HG03066 (cell line): ENCODE measurements around the gene PRDM16.

Experiments
- ATAC-seq: cut with Tn5 transposase; IDR thresholded peaks from one replicate; pipeline ENCODE4 v1.9.1; 2021; ENCODE audit warnings: low read depth; ENCODE audit not compliant: unreplicated experiment

The PRDM16 gene

DNA sequence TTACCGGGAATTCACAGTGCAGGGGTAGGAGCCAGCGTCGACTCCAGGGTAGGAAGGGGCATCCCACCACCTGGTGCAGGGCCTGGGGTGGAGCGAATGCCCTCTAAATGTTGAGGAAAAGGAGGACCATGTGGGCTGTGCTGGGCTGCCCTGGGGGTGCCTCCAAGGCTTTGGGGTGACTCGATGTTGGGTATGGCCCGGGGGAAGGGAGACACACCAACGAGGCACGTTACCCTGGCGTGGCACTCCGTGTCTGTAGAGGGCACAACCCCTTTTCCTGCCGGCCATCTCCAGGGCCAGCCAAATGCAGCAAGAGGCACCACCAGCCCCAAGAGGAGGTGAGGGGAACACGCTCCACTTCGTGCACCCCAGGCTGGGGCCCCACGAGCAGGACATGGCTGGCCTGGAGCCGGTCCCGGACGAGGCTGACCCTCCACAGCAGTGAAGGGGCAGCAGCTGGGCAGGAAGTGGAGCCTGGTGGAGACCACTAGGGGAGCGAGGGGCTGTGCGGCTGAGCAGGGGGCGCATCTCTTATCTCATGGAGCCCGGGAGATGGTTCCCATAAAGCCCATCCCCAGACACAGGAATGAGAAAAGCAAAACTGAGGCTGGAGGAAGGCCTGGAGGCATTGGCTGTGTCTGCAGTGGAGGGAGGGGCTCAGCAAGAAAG lies 36.5 kb upstream of the PRDM16 start:
- no peak for ATAC-seq

DNA sequence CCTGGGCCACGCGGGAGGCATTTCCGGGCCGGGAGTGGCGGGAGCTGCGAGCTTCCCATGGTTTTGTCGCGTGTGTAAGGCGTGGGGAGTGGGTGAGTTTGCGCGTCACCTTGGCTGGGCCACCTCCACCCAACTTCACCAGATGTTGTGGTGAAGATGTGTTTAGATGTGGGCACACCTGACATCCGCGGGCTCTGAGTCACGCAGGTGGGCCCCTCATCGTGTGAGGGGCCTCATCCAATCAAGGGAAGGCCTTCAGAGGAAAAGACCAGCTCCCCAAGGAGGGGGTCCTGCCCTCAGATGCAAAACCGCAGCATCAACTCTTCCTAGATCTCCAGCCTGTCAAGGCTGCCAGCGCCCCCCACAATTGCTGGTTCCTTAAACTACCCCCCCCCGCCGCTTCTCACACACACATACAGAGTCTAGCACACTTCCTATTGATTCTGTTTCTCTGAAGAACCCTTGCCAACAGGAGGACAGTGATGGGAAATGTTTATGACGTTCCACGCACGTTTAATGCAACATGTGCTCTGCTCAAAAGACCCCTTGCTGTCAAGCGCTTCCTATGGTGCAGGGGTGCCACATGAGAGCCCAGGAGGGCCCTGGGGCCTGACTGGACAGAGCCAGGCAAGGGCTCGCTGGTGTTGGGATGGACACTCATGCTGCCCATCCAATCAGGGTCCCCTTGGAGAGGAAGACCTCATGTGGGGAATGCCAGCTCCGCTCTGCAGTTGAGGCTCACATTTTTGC lies 35.8 kb upstream of the PRDM16 start:
- ATAC-seq: no peak

- no peak for ATAC-seq
Observed at GRCh38 chr1:3033790-3034090, 35.3 kb upstream of the PRDM16 start.

DNA sequence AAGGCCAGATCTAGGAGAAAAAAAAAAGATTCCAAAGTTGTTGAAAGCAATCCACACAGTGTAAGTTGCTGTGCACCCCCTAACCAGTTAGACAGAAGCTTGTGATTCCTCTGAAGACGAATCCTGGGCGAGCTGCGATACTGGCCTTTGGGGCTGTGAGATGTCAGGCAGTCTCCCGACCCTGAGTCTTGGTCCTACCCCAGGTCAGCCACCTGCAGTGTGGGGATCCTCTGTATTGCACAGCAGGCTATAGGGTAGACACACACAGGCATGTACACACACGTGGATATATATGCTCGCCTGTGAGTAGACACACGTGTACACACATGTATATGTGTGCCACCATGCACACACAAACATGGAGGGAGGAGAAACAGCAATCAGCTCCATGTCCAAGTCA lies 34.8 kb upstream of the PRDM16 start:
- ATAC-seq: no peak

GRCh38 chr1:3034728-3035562 lies 34.1 kb upstream of the PRDM16 start:
- ATAC-seq: no peak

GRCh38 chr1:3035563-3036446 lies 33.2 kb upstream of the PRDM16 start:
- no peak for ATAC-seq

DNA sequence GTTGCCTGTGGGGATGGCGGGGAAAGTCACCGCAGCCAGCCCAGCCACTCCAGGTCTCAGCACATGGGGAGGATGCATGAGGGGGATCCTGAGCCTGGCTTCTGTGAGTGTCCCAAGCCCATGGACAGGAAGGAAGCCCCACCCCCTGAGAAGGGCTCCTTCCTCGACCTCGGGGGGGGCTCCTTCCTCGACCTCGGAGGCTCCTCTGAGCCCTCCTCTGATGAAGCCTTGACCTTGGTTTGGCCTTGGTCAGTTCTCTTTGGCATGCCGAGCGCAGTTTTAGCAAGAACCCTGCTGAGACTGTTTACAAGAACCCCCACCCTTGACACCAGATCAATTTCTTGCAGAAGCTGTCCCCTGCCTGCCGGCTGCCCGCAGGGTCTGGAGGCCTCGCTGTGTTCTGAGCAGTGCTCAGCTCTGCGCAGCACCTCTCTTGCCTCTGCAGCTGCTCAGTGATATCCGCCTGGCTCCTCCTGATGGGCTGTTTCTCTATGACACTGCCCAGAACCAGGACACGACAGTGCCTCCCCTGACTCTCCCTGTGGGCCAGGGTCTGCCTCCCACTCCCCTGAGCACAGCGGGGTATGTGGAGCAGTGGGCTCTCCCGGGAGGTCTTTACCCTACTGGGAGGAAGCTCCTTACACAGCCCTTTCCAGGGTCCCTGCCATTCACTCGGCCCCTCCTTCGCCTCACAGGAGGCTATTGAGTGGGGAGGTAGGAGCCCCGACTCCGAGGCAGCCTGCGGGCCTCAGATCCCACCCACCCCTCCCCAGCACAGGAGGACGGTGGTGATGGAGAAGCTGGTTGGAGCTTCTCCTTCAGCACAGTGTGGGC lies 32.3 kb upstream of the PRDM16 start:
- ATAC-seq: no peak

DNA sequence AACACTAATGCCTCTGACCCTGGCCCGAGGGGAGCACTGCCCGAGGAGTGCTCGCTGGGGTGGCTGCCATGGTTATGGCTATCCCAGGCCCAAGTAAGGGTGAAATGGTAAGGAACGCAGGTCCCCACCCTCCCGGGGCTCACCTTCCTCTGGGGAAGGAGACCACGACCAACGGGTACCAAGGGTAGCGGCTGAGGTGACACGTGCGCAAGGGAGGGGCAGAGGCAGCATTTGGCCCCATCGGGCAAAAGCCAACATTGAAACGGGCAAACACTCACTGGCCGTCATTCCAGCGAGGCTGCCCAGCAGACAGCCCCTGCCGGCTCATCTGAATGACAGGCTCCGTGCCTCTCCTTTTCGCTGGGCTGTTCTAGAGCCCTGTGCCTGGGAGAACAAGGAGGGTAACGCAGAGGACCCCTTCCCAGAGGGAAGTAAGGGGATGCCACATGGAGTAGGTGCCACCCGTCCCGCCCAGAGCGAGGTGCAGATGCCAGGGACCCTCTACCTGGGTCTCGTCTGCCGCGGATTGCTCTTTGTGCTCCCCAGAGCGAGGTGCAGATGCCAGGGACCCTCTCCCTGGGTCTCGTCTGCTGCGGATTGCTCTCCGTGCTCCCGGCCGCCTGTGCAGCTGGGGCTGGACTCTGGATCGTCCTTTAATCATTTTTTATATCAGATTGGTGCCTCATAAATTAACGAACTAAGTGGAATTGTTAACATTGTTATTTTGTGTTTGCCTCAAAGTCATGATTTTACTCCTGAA lies 31.5 kb upstream of the PRDM16 start:
- no peak for ATAC-seq

GRCh38 chr1:3038113-3038551 lies 30.9 kb upstream of the PRDM16 start:
- ATAC-seq: no peak

GRCh38 chr1:3038571-3039181 lies 30.3 kb upstream of the PRDM16 start:
- no peak for ATAC-seq

DNA sequence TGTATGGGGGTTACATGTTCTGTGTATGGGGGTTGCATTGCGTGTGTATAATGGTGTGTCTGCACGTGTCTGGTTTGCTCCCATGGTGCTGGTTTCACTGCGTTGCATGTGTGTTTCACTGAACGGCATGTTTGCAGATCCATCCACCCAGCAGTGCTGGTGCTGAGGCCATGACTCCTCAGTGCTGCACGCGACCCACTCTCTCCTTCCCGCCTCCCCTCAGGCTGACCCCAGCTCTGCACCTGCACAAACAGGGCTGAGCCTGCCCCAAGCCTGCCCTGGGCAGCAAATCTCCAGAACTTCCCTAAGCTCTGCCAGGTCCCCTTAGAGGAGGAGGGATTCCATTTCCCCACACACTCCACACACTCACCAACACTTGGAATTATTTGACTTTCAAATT lies 29.0 kb upstream of the PRDM16 start:
- no peak for ATAC-seq

DNA sequence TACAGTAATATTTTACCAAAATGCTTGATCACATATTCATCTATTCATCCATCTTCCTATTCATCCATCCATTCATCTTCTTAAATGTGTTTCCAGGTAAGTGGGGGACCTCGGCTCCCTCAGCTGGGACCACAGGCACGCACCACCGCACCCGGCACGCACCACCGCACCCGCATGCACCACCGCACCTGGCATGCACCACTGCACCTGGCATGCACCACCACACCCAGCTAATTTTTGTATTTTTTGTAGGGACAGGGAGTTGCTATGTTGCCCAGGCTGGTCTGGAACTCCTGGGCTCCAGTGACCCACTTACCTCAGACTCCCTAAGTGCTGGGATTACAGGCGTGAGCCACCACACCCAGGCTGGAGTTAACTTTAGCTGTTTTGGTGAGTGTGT lies 26.5 kb upstream of the PRDM16 start:
- ATAC-seq: no peak

GRCh38 chr1:3049164-3049563 lies 19.8 kb upstream of the PRDM16 start:
- no peak for ATAC-seq

DNA sequence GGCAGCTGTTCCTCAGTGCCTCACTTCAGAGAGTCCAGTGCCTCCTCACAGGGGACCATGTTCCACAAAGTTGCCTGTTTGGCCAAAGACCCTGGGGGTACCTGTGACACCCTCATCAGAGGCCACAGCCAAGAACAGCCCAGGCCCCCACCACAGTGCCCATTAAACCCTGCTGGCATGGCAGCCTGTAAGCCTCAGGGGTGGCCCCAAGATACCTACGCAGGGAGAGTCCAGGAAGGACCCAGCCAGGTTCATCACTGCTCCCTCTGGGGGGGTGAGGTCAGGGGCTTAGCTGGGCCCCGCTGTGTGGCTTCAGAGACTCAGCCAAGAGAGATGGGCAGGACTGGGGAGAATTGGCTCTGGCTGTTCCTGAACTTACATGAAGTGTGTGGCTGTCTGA lies 19.1 kb upstream of the PRDM16 start:
- no peak for ATAC-seq

DNA sequence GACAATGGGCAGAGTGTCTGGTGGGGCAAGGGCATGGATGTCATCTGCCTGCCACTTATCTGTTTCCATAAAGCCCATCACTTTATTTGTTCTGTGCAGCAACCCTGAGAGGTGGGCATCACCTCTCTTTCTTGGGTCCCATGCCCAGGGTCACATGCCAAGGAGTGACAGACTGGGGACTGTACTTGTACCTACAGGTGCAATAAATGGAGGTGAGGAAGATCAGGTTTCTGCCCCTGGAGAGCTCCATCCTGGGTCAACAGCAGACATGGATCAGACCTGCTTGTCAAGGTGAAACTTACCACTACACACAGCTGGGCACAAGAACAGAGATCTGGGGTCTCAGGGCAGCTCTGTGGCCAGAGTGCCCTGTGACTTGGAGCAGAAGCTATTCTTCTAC lies 18.4 kb upstream of the PRDM16 start:
- ATAC-seq: no peak

GRCh38 chr1:3051270-3052268 lies 17.4 kb upstream of the PRDM16 start:
- no peak for ATAC-seq

DNA sequence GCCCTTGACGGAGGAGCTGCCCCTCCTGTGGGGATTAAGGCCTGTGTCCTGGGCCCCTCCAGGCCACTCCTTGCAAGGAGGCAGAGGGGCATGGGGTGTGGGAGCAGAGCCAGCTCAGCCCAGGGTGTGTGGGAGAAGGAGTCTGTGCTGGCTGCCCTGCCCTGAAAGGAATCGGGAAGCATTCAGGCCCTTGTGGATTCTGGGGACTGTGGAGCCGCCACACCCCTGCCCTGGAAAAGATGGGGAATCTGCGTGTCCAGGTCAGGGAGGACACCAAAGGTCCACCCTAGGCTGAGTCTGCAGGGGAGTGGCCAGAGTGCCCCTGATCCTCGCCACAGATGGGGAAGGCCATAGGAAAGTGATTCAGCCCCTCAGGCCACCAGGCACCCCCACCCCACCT lies 16.5 kb upstream of the PRDM16 start:
- no peak for ATAC-seq
